Germinal center (tissue), 1 donor: ENCODE results near the gene EIF3D.

ENCODE experiments used
- DNase-seq: peaks from one replicate; pipeline ENCODE4 v3.0.0; 2012; ENCODE audit warnings: mixed read lengths, low spot score

The EIF3D gene

DNA sequence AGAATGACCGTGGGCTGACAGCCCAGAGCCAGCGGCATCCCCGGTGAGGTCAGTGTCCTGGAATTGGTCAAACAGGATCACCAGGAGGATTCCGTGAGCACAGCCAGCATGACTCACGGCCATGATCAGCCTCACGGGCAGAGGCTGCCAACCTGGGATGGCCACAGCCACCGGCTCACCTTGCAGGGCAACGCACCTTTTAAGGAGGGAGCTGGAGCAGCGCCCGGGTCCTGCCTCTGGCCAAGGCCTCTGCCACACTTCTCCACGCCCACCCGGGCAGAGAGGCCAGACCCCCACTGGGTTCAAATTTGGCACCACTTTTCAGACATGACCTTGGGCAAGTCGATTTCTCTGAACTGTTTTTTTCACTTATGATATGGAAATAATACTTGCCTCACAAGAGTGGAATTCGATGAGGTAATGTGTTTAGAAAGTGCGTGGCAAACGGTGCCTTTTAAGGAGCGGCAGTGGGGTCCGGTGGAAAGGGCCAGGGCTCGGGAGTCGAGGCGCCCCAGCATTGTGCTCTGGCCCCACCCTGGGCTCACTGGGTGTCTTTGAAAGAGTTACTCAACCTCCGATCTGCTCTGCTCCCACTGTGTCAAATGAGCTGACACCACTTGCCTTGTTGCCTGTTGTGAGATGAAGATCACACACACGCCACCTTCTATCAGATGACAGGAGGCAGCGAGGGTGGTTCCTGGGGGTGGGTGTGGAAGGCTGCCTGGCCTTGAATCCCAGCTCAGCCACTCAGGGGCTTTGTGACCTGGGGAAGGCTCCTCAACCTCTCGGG lies 63.5 kb downstream of the EIF3D start:
- DNase-seq = no peak

- no peak for DNase-seq
Measured at GRCh38 chr22:36464715-36465231, 64.2 kb downstream of the EIF3D start.

DNA sequence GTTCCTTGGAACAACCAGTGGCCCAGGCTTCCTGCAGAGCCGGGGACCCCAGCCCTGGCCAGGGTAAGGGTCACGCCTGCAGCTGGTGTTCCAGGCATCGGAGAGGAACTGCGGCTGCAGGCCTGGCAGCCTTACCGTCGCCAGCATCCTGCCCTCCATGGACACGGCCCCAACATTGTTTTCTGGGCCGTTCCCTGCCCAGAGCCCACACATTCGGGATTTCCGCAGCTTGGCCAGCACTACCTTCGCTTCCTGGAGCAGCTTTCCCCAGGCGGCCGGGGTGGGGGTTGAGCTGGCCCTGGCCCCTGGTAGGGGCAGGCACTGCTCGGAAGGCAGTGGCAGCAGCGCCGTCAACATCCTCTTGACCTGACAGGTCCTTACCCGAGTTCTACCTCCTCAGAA lies 65.2 kb downstream of the EIF3D start:
- no peak for DNase-seq

DNA sequence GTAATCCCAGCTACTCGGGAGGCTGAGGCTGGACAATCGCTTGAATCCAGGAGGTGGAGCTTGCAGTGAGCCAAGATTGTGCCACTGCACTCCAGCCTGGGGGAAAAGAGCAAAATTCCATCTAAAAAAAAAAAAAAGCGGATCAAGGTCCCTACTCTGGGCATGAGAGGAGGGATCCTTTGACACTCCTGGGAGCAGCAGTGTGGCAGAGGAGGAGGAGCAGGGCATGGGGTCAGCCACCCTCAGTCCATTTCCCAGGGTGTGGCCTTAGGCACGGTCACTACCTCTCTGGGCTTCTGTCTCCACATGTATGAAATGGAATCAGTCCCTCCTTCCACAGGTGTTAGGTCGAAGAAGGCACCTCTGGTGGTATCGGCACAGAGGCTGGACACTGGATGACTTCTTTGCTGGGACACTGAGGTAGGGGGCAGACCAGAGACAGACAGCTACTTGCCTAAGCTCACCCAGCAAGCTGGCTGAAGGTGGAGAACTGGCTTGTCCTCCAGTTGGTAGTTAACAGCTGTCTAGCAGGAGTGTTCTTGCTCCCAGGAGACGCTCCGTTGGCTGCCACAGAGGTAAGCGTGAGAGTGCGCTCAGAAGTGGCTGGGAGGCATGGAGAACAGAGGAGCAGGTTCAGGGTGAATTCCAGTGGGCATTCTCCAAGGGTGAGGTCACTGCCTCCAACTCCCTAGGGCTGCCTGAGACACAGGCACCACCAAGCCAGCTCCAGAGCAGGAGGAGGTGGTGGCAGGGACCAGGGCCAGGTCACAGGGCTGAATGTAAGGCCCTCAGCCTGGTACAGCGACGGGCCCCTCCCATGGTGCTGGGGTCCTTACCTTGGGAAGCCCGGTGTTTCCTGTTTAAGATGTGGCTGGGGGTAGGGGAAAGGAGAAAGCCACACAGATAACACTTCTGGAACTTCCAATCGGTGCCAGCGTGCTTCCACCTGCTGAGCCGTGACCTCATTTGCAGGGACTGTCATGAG lies 67.0 kb downstream of the EIF3D start:
- no peak for DNase-seq
